VCaP (cell line): ENCODE results near the gene INTS6.

Experiments used
- H3K27ac ChIP-seq: fragments of 450-650 bp; 2 replicates; pipeline ENCODE4 v1.5.1; 2017
- CTCF ChIP-seq: fragments of 450-650 bp; conservative IDR thresholded peaks from 2 replicates; pipeline ENCODE4 v1.5.1; 2017; ENCODE audit warnings: mild to moderate bottlenecking, moderate library complexity

Gene INTS6

GRCh38 chr13:51477149-51477548 is 24.3 kb upstream of the INTS6 start:
- no peak overlapping the region for H3K27ac ChIP-seq
- TF ChIP-seq CTCF = no peak

- TF ChIP-seq CTCF = no peak
- H3K27ac ChIP-seq = no peak overlapping the region
These were observed 23.1 kb upstream of the INTS6 start for GRCh38 chr13:51475727-51476501.

GRCh38 chr13:51469790-51470189 is 17.0 kb upstream of the INTS6 start:
- no peak overlapping the region for H3K27ac ChIP-seq
- TF ChIP-seq CTCF = no peak

GRCh38 chr13:51467730-51468129 is 14.9 kb upstream of the INTS6 start:
- TF ChIP-seq CTCF = no peak
- no peak overlapping the region for H3K27ac ChIP-seq

- no peak overlapping the region for H3K27ac ChIP-seq
- no peak for TF ChIP-seq CTCF
These were observed 12.3 kb upstream of the INTS6 start for GRCh38 chr13:51465124-51465523.

GRCh38 chr13:51457086-51457815 is 4.4 kb upstream of the INTS6 start:
- TF ChIP-seq CTCF = no peak
- H3K27ac ChIP-seq = no peak overlapping the region

GRCh38 chr13:51456510-51456909 is 3.7 kb upstream of the INTS6 start:
- no peak overlapping the region for H3K27ac ChIP-seq
- TF ChIP-seq CTCF = no peak
